SK-MEL-5 (cell line): ENCODE results near the gene RBM42. TPM values are rescaled to one million over a fixed set of nuclear protein-coding genes. Genes with fewer than 3 reads are reported as not detected.
A peak's percentile ranks its signal among the peaks of the same experiment; 100 is the strongest.

Experiments
- DNase-seq: peaks from one replicate; pipeline ENCODE4 v3.0.0-alpha.2; 2016; ENCODE audit warnings: low read depth, low spot score
- in situ Hi-C: cut with HindIII; loops from 2 replicates; pipeline ENCODE4 v1.10.0; 2016; ENCODE audit warnings: low sequenced_read_pairs, high pct_unique_total_duplicates, low pct_unique_long_range_greater_than_20kb
- total RNA-seq: library from RNA; depleted of rRNA; stranded (reverse); fragments of >200 nt; shearing (Covaris generic); gene quantifications from 2 replicates; pipeline ENCODE4 v1.2.3, GENCODE V29; 2014

RBM42 gene
- total RNA-seq, 1 experiment from 2014 or later, result 58.2 TPM

GRCh38 chr19:35613574-35613973, 15.3 kb upstream of the RBM42 start:
- in situ Hi-C loops, result no loop called here
- no peak for DNase-seq

DNA sequence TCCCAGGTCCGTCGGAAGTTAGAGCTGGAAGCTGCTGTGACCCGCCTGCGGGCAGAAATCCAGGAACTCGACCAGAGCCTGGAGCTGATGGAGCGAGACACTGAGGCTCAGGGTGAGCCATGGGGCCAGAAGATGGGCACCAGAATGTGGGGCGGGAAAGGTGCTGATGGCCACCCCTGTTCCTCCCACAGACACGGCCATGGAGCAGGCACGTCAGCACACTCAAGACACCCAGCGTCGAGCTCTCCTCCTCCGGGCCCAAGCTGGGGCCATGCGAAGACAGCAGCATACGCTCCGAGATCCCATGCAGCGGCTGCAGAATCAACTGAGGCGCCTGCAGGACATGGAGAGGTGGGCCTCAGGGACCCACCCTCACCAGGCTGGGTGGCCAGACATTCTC, 13.8 kb upstream of the RBM42 start:
- no peak for DNase-seq
- in situ Hi-C loops, result no loop called here

- peak; percentile 16 for DNase-seq
- in situ Hi-C loops, result no loop called here
Observed at GRCh38 chr19:35618857-35619256, 10.0 kb upstream of the RBM42 start.

DNA sequence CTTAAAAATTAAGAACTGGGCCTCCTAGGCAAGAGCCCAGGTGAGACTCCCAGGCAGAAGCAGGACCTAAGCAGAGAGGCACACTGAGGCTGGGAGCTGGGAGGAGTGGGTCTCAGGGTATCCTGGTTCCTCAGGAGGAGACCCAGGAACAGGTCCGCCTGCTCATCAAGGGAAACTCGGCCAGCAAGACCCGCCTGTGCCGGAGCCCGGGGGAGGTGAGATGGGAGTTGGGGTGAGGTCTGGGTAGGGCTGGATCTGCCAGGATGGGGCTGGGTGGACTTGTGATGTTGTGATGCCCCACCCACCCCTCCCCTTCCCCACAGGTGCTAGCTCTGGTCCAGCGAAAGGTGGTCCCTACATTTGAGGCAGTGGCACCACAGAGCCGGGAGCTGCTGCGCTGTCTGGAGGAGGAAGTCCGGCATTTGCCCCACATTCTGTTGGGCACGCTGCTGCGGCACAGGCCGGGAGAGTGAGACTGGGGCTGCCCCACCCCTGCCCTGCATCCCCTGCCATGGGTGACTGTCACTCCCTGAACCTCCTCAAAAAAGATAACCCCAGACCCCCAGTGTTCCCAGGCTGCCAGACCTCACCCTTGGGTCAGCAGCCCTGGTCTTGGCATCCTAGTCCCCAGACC, 9.4 kb upstream of the RBM42 start:
- in situ Hi-C loops, result no loop called here
- no peak for DNase-seq

- no peak for DNase-seq
- in situ Hi-C loops, result no loop called here
Observed at GRCh38 chr19:35620001-35620400, 8.8 kb upstream of the RBM42 start.

DNA sequence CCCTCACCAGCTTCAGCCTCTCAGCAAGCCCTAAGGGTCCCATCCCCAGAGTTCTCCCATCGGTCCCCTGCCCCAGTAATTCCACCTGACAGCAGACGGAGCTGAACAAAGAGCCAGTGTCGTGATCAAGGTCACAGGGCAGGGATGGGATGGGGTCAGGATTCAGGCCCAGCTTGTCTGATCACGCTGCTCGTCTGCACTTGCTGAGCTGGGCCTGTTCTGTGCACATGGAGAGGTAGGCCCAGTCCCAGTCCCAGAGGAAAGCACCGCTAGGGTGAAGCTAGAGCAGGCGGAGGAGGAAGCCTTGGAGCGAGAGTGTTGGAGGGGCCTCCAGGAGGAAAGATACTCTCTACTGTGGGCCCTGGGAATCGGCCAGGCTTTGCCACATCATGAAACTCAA, 7.1 kb upstream of the RBM42 start:
- no peak for DNase-seq
- in situ Hi-C loops, result no loop called here

DNA sequence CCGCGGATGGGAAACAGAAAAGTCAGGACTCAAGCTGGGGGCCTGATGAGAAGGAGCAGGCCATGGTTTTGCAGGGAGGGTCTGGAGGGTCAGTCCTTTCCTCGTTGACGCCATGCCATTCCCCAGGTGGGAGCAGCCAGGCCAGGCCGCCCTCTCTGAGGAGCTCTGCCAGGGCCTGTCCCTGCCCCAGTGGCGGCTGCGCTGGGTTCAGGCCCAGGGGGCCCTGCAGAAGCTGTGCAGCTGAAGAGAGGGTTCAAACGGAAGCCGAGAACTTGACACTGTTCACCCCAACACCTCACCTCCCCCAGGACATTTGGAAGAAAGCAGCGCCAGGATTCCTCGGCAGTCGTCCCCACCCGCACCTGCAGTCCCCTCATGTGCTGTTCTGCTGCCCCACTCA, 6.1 kb upstream of the RBM42 start:
- in situ Hi-C loops, result no loop called here
- DNase-seq, result no peak

DNA sequence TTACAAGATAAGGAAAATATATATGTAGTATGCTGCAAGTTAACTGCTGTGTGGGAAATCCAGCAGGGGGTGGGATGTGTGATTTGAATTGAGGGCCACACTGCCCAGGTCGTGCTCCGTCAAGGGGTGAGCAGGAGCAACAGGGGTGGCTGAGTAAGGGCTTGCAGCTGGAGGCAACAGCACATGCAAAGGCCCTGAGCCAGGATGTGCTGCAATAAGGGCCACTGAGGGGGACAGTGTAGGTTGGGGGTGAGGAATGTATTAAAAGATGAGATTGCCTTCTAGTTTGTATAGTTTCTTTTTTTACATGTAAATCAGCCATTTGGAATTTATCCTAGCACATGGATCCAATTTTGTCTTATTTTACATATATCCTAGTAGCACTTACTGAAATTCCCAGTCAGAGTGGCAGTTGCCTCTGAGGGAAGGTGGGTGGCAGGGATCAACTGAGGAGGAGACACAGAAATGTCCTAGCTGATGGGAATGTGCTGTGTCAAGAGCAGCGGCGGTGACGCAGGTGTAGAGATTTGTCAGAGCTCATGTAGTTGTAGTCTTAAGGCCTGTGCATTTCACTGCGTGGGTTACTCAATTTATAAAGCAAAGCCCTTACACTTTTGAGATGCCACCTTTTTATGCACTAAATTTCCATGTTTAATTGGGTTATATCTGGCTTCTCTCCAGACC, 5.4 kb upstream of the RBM42 start:
- in situ Hi-C loops, result no loop called here
- no peak for DNase-seq

GRCh38 chr19:35628264-35628564, 622 bp upstream of the RBM42 start:
- in situ Hi-C loops, result no loop called here
- no peak for DNase-seq

- in situ Hi-C loops, result no loop called here
Observed at GRCh38 chr19:35629332-35629633, 447 bp downstream of the RBM42 start.

DNA sequence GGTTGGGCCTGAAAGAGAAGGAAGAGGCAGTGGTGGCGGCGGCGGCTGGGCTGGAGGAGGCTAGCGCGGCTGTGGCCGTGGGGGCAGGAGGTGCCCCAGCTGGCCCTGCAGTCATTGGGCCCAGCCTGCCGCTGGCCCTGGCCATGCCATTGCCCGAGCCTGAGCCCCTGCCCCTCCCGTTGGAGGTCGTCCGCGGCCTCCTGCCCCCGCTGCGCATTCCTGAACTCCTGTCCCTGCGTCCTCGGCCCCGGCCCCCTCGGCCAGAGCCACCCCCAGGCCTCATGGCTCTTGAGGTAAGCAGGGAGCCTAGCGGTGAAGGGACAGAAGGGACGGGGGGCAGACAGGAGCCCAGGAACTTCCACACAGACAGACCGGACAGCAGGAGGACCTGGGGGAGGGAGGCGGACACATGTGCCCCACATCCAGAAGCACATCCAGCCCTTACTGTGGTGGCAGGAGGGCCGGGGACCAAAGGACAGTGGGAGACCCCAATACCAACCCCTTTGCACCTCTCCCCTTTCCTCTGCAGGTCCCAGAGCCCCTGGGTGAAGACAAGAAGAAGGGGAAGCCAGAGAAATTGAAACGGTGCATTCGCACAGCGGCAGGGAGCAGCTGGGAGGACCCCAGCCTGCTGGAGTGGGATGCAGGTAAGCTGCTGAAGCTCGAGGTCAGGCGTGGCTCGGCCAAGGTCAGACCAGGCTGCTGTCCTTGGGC, 5.0 kb downstream of the RBM42 start:
- DNase-seq, result no peak
- in situ Hi-C loops, result no loop called here

More at GRCh38 chr19:35629332-35629633, 447 bp downstream of the RBM42 start:
- no peak for DNase-seq

DNA sequence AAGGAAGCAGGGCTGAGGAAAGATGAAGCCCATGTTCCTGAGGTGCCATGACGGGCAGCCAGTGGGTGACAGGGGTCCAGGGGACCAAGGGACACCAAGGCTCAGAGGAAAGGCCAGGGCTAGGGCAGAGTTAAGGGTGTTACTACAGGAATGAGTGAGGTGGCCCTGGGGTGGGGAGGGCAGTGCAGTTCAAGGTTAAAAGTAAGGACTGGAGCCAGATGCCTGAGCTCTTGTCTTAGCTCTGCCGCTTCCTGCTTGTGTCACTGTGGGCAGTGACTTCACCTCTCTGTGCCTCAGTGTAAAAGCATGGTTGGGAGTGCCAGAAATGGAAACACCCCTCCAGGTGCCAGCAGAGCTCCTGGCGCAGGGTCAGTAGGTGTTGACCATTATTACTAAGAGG, 7.8 kb downstream of the RBM42 start:
- no peak for DNase-seq
- in situ Hi-C loops, result no loop called here

DNA sequence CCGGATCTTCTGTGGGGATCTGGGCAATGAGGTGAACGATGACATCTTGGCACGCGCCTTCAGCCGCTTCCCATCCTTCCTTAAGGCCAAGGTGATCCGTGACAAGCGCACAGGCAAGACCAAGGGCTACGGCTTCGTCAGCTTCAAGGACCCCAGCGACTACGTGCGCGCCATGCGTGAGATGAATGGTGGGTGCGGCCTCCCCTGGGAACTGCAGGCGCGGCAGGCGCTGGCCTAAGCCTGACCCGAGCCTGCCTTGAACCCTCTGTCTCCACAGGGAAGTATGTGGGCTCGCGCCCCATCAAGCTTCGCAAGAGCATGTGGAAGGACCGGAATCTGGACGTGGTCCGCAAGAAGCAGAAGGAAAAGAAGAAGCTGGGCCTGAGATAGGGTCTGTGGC, 8.3 kb downstream of the RBM42 start:
- no peak for DNase-seq
- in situ Hi-C loops, result no loop called here

- DNase-seq, result no peak
- in situ Hi-C loops, result no loop called here
Observed at GRCh38 chr19:35639321-35639639, 10.4 kb downstream of the RBM42 start.

DNA sequence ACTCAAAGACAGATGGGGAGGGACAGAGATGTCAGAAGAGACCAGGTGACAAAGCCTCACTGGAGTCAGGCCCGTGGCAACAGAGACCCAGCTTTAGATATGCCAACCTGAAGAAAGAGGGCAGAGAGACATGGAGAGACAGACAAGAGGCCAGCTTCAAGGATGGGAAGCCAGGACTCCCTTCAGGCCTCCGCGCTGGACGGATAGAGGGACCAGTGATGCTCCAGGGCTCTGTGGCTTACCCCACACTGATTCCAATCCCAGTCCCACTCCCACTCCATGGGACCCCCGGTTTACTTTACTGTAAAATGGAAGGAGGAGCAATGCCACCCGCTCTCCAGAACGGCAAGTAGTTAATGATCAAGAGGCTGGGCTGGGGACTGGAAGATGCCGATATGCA, 11.0 kb downstream of the RBM42 start:
- DNase-seq, result no peak
- in situ Hi-C loops, result no loop called here

GRCh38 chr19:35641515-35642151, 12.8 kb downstream of the RBM42 start, which contains the start of gene ETV2:
TSS of gene ETV2 (plus strand) at chr19:35641745. CDS start at chr19:35642461, 716 bp downstream.
- in situ Hi-C loops, result no loop called here
- peak; percentile 16 for DNase-seq

DNA sequence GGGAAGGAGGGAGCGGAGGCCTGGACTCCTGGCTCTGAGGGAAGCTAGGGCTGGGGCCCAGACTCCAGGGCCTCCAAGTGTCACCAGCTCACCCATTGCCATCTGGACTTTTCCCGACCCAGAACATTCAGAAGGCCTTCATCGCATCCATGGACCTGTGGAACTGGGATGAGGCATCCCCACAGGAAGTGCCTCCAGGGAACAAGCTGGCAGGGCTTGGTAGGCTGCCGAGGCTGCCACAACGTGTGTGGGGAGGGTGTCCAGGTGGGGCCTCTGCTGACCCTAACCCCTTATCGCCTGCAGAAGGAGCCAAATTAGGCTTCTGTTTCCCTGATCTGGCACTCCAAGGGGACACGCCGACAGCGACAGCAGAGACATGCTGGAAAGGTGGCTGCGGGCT, 13.5 kb downstream of the RBM42 start:
- DNase-seq, result no peak
- in situ Hi-C loops, result no loop called here

DNA sequence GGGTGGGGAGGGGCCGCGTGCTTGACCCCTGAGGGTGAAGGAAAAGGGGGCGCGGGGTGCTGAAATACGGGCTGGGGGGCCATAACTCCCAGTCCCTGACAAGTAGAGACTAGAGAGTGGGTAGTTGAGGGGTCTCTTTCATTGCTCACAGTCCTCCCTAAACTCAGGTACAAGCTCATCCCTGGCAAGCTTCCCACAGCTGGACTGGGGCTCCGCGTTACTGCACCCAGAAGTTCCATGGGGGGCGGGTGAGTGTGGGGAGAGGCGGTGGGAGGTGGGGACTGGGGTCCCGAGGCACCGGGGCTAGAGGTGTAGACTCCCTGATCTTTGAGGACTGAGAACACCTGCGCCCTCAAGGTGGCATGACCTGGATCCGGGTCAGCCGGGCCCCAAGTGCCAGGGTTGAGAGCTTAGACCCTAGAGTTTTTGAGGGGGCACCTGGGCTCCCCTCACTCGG, 14.0 kb downstream of the RBM42 start:
- in situ Hi-C loops, result no loop called here
- no peak for DNase-seq
